GM19455 (cell line): Measurements from ENCODE around the gene SLC16A7.

Experiments
- ATAC-seq: cut with Tn5 transposase; IDR thresholded peaks from one replicate; pipeline ENCODE4 v1.9.1; 2021; ENCODE audit not compliant: unreplicated experiment

The SLC16A7 gene

DNA sequence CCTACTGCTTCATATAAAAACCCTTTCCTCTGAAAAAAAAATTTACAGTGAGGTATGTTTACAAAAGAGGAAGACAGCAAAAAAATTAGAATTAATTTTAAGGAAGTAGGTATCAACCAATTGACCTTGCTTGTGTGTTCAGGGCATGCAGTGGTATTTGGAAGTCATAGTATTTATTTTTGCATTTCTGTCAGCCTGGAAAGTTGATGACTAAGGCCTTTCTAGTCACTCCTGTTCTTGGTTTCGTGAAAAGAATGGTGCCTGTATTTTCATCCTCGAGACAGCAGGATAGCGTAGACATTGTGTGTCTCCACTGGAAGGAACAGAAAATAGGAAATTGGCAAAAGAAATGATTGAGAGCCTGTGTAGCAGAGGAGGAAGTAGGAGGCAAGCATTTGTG lies 24.5 kb downstream of the SLC16A7 start:
- no peak for ATAC-seq

DNA sequence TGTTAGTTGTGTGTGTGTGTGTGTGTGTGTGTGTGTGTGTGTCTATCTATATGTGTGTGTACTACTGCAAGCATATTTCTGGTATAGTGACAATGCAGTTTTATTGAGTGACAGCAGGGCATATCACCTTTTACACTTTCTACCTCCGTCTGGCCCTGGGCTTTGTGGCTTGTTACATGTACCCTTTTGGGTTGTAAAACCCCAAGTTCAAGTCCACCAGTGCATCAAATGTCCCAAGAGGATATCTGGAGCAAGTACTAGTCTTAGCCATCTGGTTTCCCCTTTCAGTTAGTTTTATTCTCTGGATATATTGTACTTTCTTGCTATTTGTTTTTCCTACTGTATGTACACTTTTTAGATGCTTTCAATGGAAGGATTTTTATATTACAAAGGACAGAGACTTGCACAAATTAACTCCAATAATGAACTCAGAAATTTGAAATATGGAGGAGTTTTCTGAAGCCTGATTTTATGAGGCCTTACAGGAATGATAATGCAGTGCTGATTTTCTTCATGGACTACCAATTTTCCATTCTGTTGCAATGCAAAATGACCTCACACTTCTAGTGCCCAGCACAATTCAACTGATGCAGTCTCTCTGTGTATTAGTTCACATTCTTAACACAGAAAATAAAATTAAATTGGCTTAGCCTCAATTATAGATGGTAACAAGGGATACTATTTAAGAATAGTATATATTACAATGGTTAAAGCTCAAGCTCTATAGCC lies 29.1 kb downstream of the SLC16A7 start:
- no peak for ATAC-seq

GRCh38 chr12:59626382-59626781 lies 30.6 kb downstream of the SLC16A7 start:
- no peak for ATAC-seq

DNA sequence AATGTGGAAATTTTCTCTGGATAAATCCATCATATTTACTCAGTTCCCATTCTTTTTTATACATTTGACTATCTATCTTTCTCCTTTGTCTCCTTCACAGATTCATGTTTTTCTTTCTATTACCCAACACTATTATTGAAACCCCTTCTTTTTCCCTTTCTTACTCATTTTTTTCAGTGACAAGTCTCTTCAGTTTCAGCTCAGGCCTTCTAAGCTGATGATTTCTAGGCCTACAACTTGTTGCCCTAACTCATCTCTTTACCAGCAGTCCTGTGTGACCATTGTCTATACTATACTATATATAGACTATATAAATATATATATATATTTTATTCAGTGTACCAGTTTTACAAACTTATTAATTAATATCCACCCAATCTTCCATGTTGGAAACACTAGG lies 31.8 kb downstream of the SLC16A7 start:
- ATAC-seq = no peak

- ATAC-seq = no peak
Measured at GRCh38 chr12:59629890-59630289, 34.1 kb downstream of the SLC16A7 start.

DNA sequence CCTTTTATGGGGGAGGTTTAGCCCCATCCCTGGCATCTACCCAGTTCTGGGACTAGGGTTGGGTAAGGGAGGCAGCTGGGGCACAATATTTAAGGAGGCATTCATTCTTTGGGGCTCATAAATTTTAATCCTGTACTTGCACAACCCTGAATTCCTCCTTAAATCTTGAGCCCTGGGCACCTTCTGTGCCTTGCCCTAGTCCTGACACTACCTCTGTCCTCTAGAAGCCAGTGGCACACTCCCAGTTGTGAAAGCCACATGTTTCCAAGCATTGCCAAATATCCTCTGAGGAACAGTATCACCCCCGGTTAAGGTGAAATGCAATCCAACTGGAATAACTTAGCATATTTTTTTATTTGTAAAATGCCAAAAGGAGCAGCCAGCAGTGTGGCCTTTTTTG lies 36.6 kb downstream of the SLC16A7 start:
- ATAC-seq = no peak

DNA sequence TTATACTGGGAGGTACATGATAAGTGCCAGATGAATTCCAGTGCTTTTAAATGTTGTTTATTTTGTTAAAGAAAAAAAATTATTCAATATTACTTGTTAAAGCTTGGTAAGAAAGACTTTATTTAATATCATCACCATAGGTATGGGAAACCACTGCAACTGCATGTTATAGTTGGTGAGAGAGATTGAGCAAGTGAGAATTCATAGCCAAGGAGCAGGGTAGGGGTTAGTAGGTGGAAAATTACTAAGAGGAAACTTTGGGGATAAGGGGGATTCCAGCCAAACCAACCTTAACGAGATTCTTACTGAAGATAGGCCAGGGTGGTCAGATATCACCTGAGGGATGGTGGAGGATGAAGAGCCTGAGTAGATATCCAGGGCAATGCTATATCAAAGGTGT lies 38.4 kb downstream of the SLC16A7 start:
- ATAC-seq = no peak

DNA sequence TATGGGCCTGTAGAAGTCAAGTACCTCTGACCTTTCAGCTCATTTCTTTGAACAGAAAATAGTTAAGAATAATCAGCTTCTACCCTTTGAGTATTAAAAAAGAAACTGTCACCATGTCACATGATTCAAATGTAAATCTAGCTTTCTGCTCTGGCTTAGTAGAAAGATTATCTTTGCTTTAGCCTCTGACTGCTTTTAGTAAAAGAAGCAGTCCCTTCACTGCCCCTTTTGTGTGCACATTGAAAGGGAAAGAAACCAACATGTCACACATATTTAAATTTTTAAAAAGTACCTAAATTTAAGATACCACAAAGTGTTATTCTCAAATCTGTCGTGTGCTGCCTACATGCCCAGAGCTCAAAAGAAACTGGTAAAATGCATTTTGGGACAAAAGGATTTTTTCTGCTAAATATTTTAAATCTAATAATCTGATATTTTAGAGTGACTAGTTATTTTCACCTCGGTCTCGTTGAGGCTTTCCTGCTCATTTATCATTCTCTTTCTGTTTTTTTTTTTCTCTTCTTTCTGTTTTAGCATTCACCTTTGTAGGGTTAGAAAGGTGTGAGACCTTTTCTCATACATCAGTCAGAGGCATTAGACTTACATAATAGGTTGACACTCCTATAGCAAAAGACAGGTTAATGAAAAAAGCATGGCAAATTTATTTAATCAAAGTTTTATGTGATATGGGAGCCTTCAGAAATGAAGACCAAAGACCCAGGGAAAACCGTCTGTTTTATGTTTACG lies 41.3 kb downstream of the SLC16A7 start:
- peak; percentile 59 for ATAC-seq

GRCh38 chr12:59637692-59638070 lies 41.9 kb downstream of the SLC16A7 start:
- ATAC-seq = no peak

- no peak for ATAC-seq
Measured at GRCh38 chr12:59643550-59643949, 47.7 kb downstream of the SLC16A7 start.

- ATAC-seq = no peak
Measured at GRCh38 chr12:59645242-59645641, 49.4 kb downstream of the SLC16A7 start.

DNA sequence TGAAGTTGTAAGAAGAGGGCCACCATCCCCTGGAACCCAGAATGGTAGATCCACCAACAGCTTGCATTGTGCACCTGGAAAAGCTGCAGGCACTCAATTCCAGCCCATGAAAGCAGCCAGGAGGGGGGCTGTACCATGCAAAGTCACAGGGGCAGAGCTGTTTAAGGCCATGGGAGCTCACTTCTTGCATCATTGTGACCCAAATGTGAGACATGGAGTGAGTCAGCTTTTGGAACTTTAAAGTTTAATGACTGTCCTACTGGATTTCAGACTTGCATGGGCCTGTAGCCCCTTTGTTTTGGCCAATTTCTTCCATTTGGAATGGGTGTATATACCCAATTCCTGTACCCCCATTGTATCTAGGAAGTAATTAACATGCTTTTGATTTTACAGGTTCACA lies 50.8 kb downstream of the SLC16A7 start:
- no peak for ATAC-seq

- ATAC-seq = no peak
Measured at GRCh38 chr12:59649203-59649602, 53.4 kb downstream of the SLC16A7 start.

DNA sequence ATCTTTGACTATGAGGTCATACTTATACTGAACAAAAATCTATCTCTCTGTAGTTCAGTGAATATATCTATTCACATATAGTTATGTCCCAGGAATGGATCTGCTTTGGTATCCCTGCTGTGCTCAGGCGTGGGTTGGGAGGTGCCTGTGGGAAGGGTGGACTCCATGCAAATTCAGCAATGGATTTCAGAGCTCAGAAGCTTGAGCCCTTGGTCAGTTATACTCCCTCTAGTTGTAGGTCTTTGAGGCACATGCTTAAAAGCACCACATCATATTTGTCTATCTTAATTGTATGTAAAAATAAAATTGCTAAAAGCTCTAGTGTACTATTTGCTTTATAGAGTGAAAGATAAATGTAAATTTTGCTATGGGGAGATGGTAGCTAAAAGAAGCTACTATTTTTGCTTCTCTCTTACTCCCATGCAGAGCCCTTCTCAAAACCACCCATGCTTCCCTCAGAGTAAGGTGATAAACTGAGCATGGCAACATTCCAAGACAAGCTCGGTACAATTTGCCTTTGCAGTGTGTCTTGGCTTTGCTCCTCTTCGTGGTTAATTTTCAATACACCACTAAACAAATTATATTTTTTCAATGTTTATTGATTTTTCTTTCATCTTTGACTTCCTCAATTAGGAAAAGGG lies 54.9 kb downstream of the SLC16A7 start:
- no peak for ATAC-seq

- ATAC-seq = no peak
Measured at GRCh38 chr12:59651229-59651920, 55.5 kb downstream of the SLC16A7 start.

GRCh38 chr12:59652130-59652529 lies 56.3 kb downstream of the SLC16A7 start:
- ATAC-seq = no peak

DNA sequence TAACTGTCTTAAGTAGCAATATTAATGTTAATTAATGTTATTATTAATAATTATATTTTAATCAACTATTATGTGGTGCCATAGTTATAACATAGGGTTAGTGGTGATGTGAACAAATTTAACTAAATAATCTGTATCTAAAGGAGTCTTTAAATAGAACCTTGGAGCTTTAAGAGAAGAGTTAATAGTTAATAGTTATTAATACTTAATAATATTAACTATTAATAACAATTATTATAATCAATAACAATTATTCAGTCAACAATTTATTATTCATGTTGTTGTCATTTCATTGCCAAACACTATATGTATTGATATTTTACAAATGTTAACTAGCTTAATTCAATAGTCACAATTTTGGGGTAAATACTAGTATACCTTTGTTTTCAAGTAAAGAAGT lies 58.2 kb downstream of the SLC16A7 start:
- ATAC-seq = no peak

- ATAC-seq = no peak
Measured at GRCh38 chr12:59657266-59657665, 61.4 kb downstream of the SLC16A7 start.

GRCh38 chr12:59657711-59658110 lies 61.9 kb downstream of the SLC16A7 start:
- no peak for ATAC-seq

- ATAC-seq = no peak
Measured at GRCh38 chr12:59660148-59660547, 64.3 kb downstream of the SLC16A7 start.

- ATAC-seq = no peak
Measured at GRCh38 chr12:59660921-59661597, 65.2 kb downstream of the SLC16A7 start.
